Kidney epithelial cell (primary cell): ENCODE results near the gene CFAP54. TPM values are rescaled to one million over a fixed set of nuclear protein-coding genes. Genes with fewer than 3 reads are reported as not detected.

Source experiments
- DNase-seq: peaks from one replicate; pipeline ENCODE4 v3.0.0-alpha.2; 2010; ENCODE audit warnings: low read depth
- H3K27me3 ChIP-seq: 2 replicates; pipeline ENCODE4 v1.6.0; 2011; ENCODE audit warnings: low read length; ENCODE audit not compliant: control insufficient read depth, insufficient read depth
- H3K36me3 ChIP-seq: 2 replicates; pipeline ENCODE4 v1.5.1; 2011; ENCODE audit warnings: low read length; ENCODE audit not compliant: control insufficient read depth, insufficient read depth
- H3K4me3 ChIP-seq: 2 replicates; pipeline ENCODE4 v1.5.1; 2011; ENCODE audit warnings: low read depth, mild to moderate bottlenecking, control low read depth, low read length
- CTCF ChIP-seq: IDR thresholded peaks from 2 replicates; pipeline ENCODE4 v1.5.1; 2011; ENCODE audit warnings: mild to moderate bottlenecking, moderate library complexity, low read length, control low read depth, inconsistent platforms; ENCODE audit not compliant: insufficient read depth, poor library complexity, severe bottlenecking
- total RNA-seq: library from RNA; depleted of rRNA; stranded (reverse); fragments of >200 nt; gene quantifications from 2 replicates; pipeline ENCODE4 v1.2.3, GENCODE V29; 2015

The CFAP54 gene
- total RNA-seq, 1 donor from 2014 or later: 0.79 TPM

- H3K36me3 ChIP-seq: peaks cover 3% of the 10 kb centered on the region
- no peak for DNase-seq
- TF ChIP-seq CTCF: no peak
- peak overlapping the region; percentile 96 for H3K4me3 ChIP-seq
- H3K27me3 ChIP-seq: no peaks in the 10 kb centered on the region
These were observed 419.0 kb downstream of the CFAP54 start for GRCh38 chr12:96908423-96908675.

GRCh38 chr12:96912261-96912660 is 422.9 kb downstream of the CFAP54 start:
- Histone ChIP-seq H3K36me3 (peaks cover 3% of the 10 kb centered on the region), H3K27me3 (no peaks in the 10 kb centered on the region), H3K4me3 (no peak overlapping the region)
- TF ChIP-seq CTCF: no peak
- DNase-seq: no peak

GRCh38 chr12:96912943-96913342 is 423.6 kb downstream of the CFAP54 start:
- DNase-seq: no peak
- Histone ChIP-seq H3K36me3 (peaks cover 3% of the 10 kb centered on the region), H3K27me3 (no peaks in the 10 kb centered on the region), H3K4me3 (no peak overlapping the region)
- TF ChIP-seq CTCF: no peak

- TF ChIP-seq CTCF: no peak
These were observed 430.3 kb downstream of the CFAP54 start for GRCh38 chr12:96919510-96920210.

More at GRCh38 chr12:96919510-96920210, 430.3 kb downstream of the CFAP54 start:
- Histone ChIP-seq H3K4me3 (no peak overlapping the region), H3K36me3 (no peaks in the 10 kb centered on the region), H3K27me3 (no peaks in the 10 kb centered on the region)
- DNase-seq: no peak

Other genes with a start within 250 kb of the CFAP54 start
- gene CDK17, start 89.1 kb upstream of the CFAP54 start, total RNA-seq: 46.4 and 51.8 TPM in 2 replicates